GM19455 (cell line): ENCODE data around the gene HAND1.

Experiments used
- ATAC-seq: cut with Tn5 transposase; IDR thresholded peaks from one replicate; pipeline ENCODE4 v1.9.1; 2021; ENCODE audit not compliant: unreplicated experiment

HAND1 gene

DNA sequence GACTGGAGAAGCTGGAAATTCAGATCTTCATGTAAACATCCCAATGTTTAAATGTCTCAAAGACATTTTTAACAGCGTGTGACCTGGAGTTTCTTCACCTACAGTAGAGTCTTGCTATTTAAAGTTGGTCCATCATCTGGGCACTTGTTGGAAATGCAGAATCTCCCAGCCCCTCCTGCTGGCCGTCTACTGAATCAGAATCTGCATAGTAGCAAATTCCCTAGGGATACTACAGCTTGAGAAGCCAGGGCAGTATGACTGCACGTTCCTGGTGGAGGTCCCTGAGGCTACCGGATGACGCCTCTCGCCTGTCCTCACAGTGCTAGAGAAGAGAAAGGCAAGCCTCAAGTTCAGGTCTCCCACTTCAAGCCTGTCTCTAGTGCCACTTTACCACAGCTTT, 16.5 kb downstream of the HAND1 start:
- ATAC-seq = no peak

GRCh38 chr5:154460172-154460571, 17.9 kb downstream of the HAND1 start:
- ATAC-seq = no peak

DNA sequence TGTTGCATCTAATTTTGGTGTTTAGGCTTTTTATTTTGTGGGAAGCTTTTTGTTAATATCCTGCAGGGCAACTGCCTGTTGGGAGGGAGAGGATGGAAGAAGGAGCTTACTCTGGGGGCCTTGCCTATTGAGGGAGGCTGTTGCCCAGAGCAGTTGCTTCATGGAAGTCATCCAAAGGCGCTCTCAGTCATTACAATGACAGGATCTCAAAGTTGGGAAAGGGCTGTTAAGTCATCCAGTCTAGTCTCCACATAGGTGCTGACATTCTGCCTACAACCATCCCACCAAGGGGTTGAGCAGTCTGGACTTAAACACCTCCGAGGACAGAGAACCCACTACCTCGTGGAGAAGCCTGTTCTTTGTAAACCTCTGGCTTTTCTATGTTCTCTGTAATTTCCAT, 19.0 kb downstream of the HAND1 start:
- no peak for ATAC-seq

GRCh38 chr5:154456540-154456939, 21.5 kb downstream of the HAND1 start:
- no peak for ATAC-seq

DNA sequence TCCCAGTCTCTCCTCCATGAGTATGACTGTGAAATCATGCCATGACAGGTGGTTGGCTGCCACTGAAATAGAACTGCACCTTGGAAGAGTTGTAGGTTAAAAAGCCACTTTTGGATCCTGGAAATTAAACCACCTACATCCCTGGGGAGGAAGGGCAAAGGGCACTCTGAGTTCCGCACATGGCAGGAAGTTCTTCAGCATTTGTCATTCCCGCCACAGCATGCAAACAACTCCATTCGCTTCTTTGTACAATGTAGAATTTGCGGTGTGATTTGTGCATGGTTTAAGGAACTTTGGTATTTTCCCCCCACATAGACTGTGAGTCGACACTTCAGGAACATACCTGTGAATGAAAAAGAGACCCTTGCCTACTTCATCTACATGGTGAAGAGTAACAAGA, 22.4 kb downstream of the HAND1 start:
- ATAC-seq = no peak

- no peak for ATAC-seq
Observed at GRCh38 chr5:154451957-154452356, 26.1 kb downstream of the HAND1 start.

DNA sequence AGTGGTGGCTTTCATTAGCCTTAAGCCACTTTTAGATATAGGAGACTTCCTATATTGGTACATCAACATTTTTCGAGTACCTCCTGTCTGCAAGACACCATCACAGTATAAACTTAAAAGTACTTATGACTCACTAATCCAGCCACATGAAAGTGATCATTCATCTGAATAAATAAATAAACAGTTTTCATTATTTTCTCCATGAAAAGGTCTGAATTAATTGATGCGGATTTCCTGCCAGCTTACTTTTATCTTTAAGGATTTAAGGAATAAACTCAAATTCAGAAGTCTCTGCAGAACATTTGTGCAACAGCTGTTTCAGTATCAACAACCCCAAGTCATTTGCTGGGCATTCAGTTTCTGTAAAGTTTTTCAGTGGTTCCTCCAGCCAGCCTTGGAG, 28.2 kb downstream of the HAND1 start:
- ATAC-seq = no peak

DNA sequence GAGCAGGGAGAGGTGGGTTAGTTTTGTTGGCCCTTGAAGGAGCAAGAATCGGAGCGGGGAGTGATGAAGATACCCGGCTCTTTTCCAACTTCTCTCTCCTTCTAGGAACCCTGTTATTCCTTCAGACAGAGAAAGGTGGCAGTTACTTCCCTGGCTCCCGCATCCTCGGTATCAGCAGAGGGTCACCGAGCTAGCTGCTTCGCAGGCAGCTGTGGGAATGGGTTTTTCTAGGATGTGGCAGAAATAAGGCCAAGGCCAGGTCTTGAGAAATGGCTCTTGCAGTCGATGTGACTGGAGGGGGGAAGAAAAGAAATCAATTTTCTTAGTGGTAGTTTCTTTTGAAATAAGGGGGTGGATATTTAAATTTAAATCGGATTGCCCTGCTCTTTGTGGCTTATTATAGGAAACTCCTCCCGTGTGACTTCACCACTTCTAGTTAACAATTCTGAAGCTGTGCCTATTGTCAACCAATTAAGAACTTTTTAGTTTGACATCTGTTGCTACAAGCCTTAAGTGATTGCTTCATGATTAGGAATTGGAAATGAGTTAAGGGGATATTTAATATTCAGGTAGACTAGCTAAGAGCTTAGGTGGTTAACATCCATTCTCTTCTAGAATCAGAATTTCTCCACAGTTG, 30.8 kb downstream of the HAND1 start:
- no peak for ATAC-seq

GRCh38 chr5:154446195-154447088, 31.6 kb downstream of the HAND1 start:
- ATAC-seq = peak; percentile 27

GRCh38 chr5:154445422-154446194, 32.4 kb downstream of the HAND1 start, which contains the start of gene SAP30L:
TSS of gene SAP30L (plus strand) at chr5:154445997. CDS start at chr5:154446605, 608 bp downstream.
- ATAC-seq = peak; percentile 92

- ATAC-seq = no peak
Observed at GRCh38 chr5:154444556-154445421, 33.2 kb downstream of the HAND1 start.

- no peak for ATAC-seq
Observed at GRCh38 chr5:154442801-154443200, 35.2 kb downstream of the HAND1 start.

DNA sequence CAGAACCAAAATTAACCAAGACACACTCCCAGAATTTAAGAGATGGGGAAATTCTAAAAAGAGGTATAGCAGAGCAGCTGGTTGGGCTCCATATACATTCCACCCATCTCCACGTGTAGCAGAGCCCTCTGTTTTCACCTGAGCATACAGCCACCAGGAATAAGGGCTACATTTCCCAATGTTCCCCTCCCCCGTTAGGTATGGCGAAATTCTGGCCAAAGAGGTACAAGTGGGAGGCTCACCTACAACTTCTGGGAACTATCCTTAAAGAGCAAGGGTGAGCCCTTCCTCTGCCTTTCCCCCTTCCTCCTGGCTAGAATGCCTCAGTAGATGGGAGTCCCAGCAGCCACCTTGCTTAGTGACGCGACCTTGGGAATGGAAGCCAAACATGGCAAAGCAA, 37.5 kb downstream of the HAND1 start:
- ATAC-seq = no peak

GRCh38 chr5:154437281-154437965, 40.6 kb downstream of the HAND1 start:
- no peak for ATAC-seq

- no peak for ATAC-seq
Observed at GRCh38 chr5:154435226-154435625, 42.8 kb downstream of the HAND1 start.

GRCh38 chr5:154430961-154431630, 46.9 kb downstream of the HAND1 start:
- ATAC-seq = no peak

DNA sequence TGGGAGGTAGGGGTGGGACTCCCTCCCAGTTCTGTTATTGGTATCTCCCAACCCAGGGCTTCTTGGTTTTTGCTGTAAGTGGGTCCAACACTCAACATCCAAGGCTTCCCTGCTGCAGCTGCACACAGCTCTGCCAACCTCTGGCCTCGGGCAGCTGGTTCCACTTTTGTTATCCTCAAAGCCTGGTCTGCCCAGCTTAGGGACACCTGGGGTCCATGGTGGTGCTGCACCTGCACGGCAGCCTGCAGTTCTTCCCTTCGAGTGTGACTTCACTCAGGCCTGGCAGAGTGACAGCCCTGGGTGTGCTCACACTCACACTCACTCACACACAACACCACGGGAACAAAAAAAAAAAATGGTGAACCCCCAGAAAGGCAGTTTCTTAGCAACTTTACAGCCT, 47.6 kb downstream of the HAND1 start:
- no peak for ATAC-seq

GRCh38 chr5:154429341-154429740, 48.7 kb downstream of the HAND1 start:
- no peak for ATAC-seq

GRCh38 chr5:154428208-154428607, 49.8 kb downstream of the HAND1 start:
- ATAC-seq = no peak
